Neural progenitor cell (in vitro differentiated cells): ENCODE data around the gene GRIK3. TPM values are rescaled to one million over a fixed set of nuclear protein-coding genes. Genes with fewer than 3 reads are reported as not detected.

Source experiments
- DNase-seq: peaks from one replicate; pipeline ENCODE4 v3.0.0-alpha.2; 2016; ENCODE audit warnings: low spot score
- H2AFZ ChIP-seq: fragments of 200-600 bp; sonication (generic); replicated peaks from 2 replicates; pipeline ENCODE4 v1.6.1; 2016; ENCODE audit warnings: antibody characterized with exemption
- H3F3A ChIP-seq: fragments of 200-600 bp; sonication (generic); 2 replicates; pipeline ENCODE4 v1.6.1; 2016; ENCODE audit warnings: antibody characterized with exemption, low read depth
- H3K27ac ChIP-seq: fragments of 200-600 bp; sonication (generic); 2 replicates; pipeline ENCODE4 v1.5.1; 2016; ENCODE audit warnings: mild to moderate bottlenecking
- H3K27me3 ChIP-seq: fragments of 200-600 bp; sonication (generic); 2 replicates; pipeline ENCODE4 v1.6.1; 2016; ENCODE audit warnings: mild to moderate bottlenecking, moderate library complexity
- H3K36me3 ChIP-seq: fragments of 200-600 bp; sonication (generic); 2 replicates; pipeline ENCODE4 v1.5.1; 2016
- H3K4me1 ChIP-seq: fragments of 200-600 bp; sonication (generic); 2 replicates; pipeline ENCODE4 v1.6.1; 2016; ENCODE audit warnings: mixed run types
- H3K4me2 ChIP-seq: fragments of 200-600 bp; sonication (generic); 2 replicates; pipeline ENCODE4 v1.6.1; 2016
- H3K4me3 ChIP-seq: fragments of 200-600 bp; sonication (generic); 2 replicates; pipeline ENCODE4 v1.5.1; 2016
- H3K79me2 ChIP-seq: fragments of 200-600 bp; sonication (generic); 2 replicates; pipeline ENCODE4 v1.6.1; 2016; ENCODE audit warnings: low read depth
- H3K9ac ChIP-seq: fragments of 200-600 bp; sonication (generic); 2 replicates; pipeline ENCODE4 v1.6.1; 2016
- H3K9me3 ChIP-seq: fragments of 200-600 bp; sonication (generic); 2 replicates; pipeline ENCODE4 v1.5.1; 2016; ENCODE audit warnings: low read depth
- H4K20me1 ChIP-seq: fragments of 200-600 bp; sonication (generic); 2 replicates; pipeline ENCODE4 v1.6.1; 2016; ENCODE audit warnings: low read depth
- H3K27ac Mint-ChIP-seq: 3 replicates; pipeline ENCODE4 v1.8.0; 2021; ENCODE audit warnings: mixed read lengths
- H3K27me3 Mint-ChIP-seq: 2 replicates; pipeline ENCODE4 v1.8.0; 2022; ENCODE audit warnings: low read depth, mild to moderate bottlenecking, inconsistent platforms, moderate library complexity, mixed read lengths; ENCODE audit not compliant: insufficient read depth
- H3K36me3 Mint-ChIP-seq: 3 replicates; pipeline ENCODE4 v1.8.0; 2021; ENCODE audit warnings: mixed read lengths
- H3K4me1 Mint-ChIP-seq: 3 replicates; pipeline ENCODE4 v1.8.0; 2021; ENCODE audit warnings: mixed read lengths
- H3K4me3 Mint-ChIP-seq: 3 replicates; pipeline ENCODE4 v1.8.0; 2021; ENCODE audit warnings: mild to moderate bottlenecking, moderate library complexity, mixed read lengths
- H3K9me3 Mint-ChIP-seq: 3 replicates; pipeline ENCODE4 v1.8.0; 2020; ENCODE audit warnings: mixed read lengths
- CTCF ChIP-seq: fragments of 200-600 bp; sonication (generic); IDR thresholded peaks from 2 replicates; pipeline ENCODE4 v1.5.1; 2017; ENCODE audit warnings: antibody characterized with exemption, mild to moderate bottlenecking
- EZH2 ChIP-seq: fragments of 200-600 bp; sonication (generic); IDR thresholded peaks from 2 replicates; pipeline ENCODE4 v1.6.1; 2017; ENCODE audit warnings: antibody characterized with exemption, mild to moderate bottlenecking, moderate library complexity
- EZH2phosphoT487 ChIP-seq: fragments of 200-600 bp; sonication (generic); IDR thresholded peaks from 2 replicates; pipeline ENCODE4 v1.6.1; 2017; ENCODE audit warnings: antibody characterized with exemption
- total RNA-seq: library from RNA; depleted of rRNA; stranded (reverse); fragments of >200 nt; gene quantifications from 2 replicates; pipeline ENCODE4 v1.2.3, GENCODE V29; 2015; ENCODE audit warnings: low replicate concordance

Gene GRIK3
- total RNA-seq, 1 donor from 2014 or later = 1.7 TPM

GRCh38 chr1:36790191-36790590 lies 244.1 kb downstream of the GRIK3 start:
- no peaks in the 10 kb centered on the region for H3K36me3 Mint-ChIP-seq
- H3K4me1 Mint-ChIP-seq = no peaks in the 10 kb centered on the region
- Histone ChIP-seq H3K79me2 (no peaks in the 10 kb centered on the region), H3K27me3 (no peaks in the 10 kb centered on the region), H3K36me3 (no peaks in the 10 kb centered on the region), H3K9me3 (no peaks in the 10 kb centered on the region), H3K4me1 (peaks cover 6% of the 10 kb centered on the region), H3K9ac (no peak overlapping the region), H3K4me3 (no peak overlapping the region), H3K4me2 (no peak overlapping the region), H2AFZ (no peak overlapping the region), H4K20me1 (no peaks in the 10 kb centered on the region), H3K27ac (no peak overlapping the region), H3F3A (no peaks in the 10 kb centered on the region)
- H3K27ac Mint-ChIP-seq = no peak overlapping the region
- H3K4me3 Mint-ChIP-seq = no peak overlapping the region
- TF ChIP-seq CTCF = no peak
- no peak for TF ChIP-seq EZH2phosphoT487
- no peak for TF ChIP-seq EZH2
- H3K9me3 Mint-ChIP-seq = no peaks in the 10 kb centered on the region
- DNase-seq = no peak
- peaks cover 13% of the 10 kb centered on the region for H3K27me3 Mint-ChIP-seq

- Histone ChIP-seq H3K4me3 (no peak overlapping the region), H3K27ac (no peak overlapping the region), H3K9ac (no peak overlapping the region), H3F3A (no peaks in the 10 kb centered on the region), H2AFZ (no peak overlapping the region), H3K4me1 (peaks cover 6% of the 10 kb centered on the region), H4K20me1 (no peaks in the 10 kb centered on the region), H3K36me3 (no peaks in the 10 kb centered on the region), H3K4me2 (no peak overlapping the region), H3K79me2 (no peaks in the 10 kb centered on the region), H3K27me3 (no peaks in the 10 kb centered on the region), H3K9me3 (no peaks in the 10 kb centered on the region)
- no peak for DNase-seq
- H3K36me3 Mint-ChIP-seq = no peaks in the 10 kb centered on the region
- H3K4me1 Mint-ChIP-seq = peaks cover under 1% of the 10 kb centered on the region
- TF ChIP-seq CTCF = no peak
- TF ChIP-seq EZH2phosphoT487 = no peak
- TF ChIP-seq EZH2 = no peak
- no peaks in the 10 kb centered on the region for H3K9me3 Mint-ChIP-seq
- no peak overlapping the region for H3K27ac Mint-ChIP-seq
- H3K4me3 Mint-ChIP-seq = no peak overlapping the region
- H3K27me3 Mint-ChIP-seq = peaks cover 11% of the 10 kb centered on the region
Measured at GRCh38 chr1:36789535-36789934, 244.8 kb downstream of the GRIK3 start.

GRCh38 chr1:36787312-36787913 lies 246.9 kb downstream of the GRIK3 start:
- Mint-ChIP-seq H3K9me3 (no peaks in the 10 kb centered on the region), H3K4me1 (peaks cover 10% of the 10 kb centered on the region), H3K27ac (no peak overlapping the region), H3K27me3 (peaks cover 8% of the 10 kb centered on the region), H3K36me3 (no peaks in the 10 kb centered on the region), H3K4me3 (no peak overlapping the region)
- DNase-seq = no peak
- H3K9me3 ChIP-seq = no peaks in the 10 kb centered on the region
- H3K27me3 ChIP-seq = no peaks in the 10 kb centered on the region
- H3K36me3 ChIP-seq = no peaks in the 10 kb centered on the region
- no peak overlapping the region for H3K27ac ChIP-seq
- H2AFZ ChIP-seq = no peak overlapping the region
- H4K20me1 ChIP-seq = no peaks in the 10 kb centered on the region
- no peak overlapping the region for H3K4me3 ChIP-seq
- no peaks in the 10 kb centered on the region for H3K79me2 ChIP-seq
- H3K4me1 ChIP-seq = peaks cover 6% of the 10 kb centered on the region
- H3F3A ChIP-seq = no peaks in the 10 kb centered on the region
- H3K4me2 ChIP-seq = no peak overlapping the region
- no peak overlapping the region for H3K9ac ChIP-seq
- TF ChIP-seq EZH2phosphoT487 = no peak
- no peak for TF ChIP-seq CTCF
- no peak for TF ChIP-seq EZH2
